Parathyroid adenoma (tissue), 2 donors: ENCODE measurements around the gene FAM3B.

Experiments used
- H2AFZ ChIP-seq: fragments of 300-600 bp; sonication (generic); one replicate; pipeline ENCODE4 v1.7.0; 2017; ENCODE audit warnings: antibody characterized with exemption, mild to moderate bottlenecking
- H3K27ac ChIP-seq: fragments of 300-600 bp; sonication (generic); one replicate; pipeline ENCODE4 v1.7.0; 2017
- H3K27me3 ChIP-seq: fragments of 300-600 bp; sonication (generic); one replicate; pipeline ENCODE4 v1.7.0; 2017; ENCODE audit warnings: low read length; ENCODE audit not compliant: control insufficient read depth, insufficient read depth
- H3K36me3 ChIP-seq: fragments of 300-600 bp; sonication (generic); one replicate; pipeline ENCODE4 v1.7.0; 2017; ENCODE audit warnings: low read length; ENCODE audit not compliant: control insufficient read depth, insufficient read depth
- H3K4me1 ChIP-seq: fragments of 300-600 bp; sonication (generic); one replicate; pipeline ENCODE4 v1.7.0; 2017; ENCODE audit warnings: control low read depth
- H3K4me2 ChIP-seq: fragments of 300-600 bp; sonication (generic); one replicate; pipeline ENCODE4 v1.7.0; 2017; ENCODE audit warnings: low read length
- H3K4me3 ChIP-seq: fragments of 300-600 bp; sonication (generic); one replicate; pipeline ENCODE4 v1.7.0; 2017; ENCODE audit warnings: low read depth, low read length
- H3K79me2 ChIP-seq: fragments of 300-600 bp; sonication (generic); one replicate; pipeline ENCODE4 v1.7.0; 2017; ENCODE audit warnings: control low read depth
- H3K9ac ChIP-seq: fragments of 300-600 bp; sonication (generic); one replicate; pipeline ENCODE4 v1.7.0; 2017; ENCODE audit warnings: mild to moderate bottlenecking
- H3K9me3 ChIP-seq: fragments of 300-600 bp; sonication (generic); one replicate; pipeline ENCODE4 v1.7.0; 2017; ENCODE audit warnings: low read length; ENCODE audit not compliant: control insufficient read depth
- CTCF ChIP-seq: fragments of 300-600 bp; sonication (generic); IDR thresholded peaks from one replicate; pipeline ENCODE4 v1.7.0; 2017; ENCODE audit warnings: antibody characterized with exemption, mild to moderate bottlenecking
- donor health status: primary hyperparathyroidism.

The FAM3B gene

GRCh38 chr21:41374867-41375533, 58.4 kb downstream of the FAM3B start:
- H3K9me3 ChIP-seq, result no peaks in the 10 kb centered on the region
- no peak overlapping the region for H3K27ac ChIP-seq
- H3K27me3 ChIP-seq, result no peaks in the 10 kb centered on the region
- no peak overlapping the region for H2AFZ ChIP-seq
- H3K4me3 ChIP-seq, result no peak overlapping the region
- H3K79me2 ChIP-seq, result no peaks in the 10 kb centered on the region
- H3K36me3 ChIP-seq, result no peaks in the 10 kb centered on the region
- H3K4me1 ChIP-seq, result no peaks in the 10 kb centered on the region
- H3K4me2 ChIP-seq, result no peak overlapping the region
- H3K9ac ChIP-seq, result no peak overlapping the region
- no peak for TF ChIP-seq CTCF

DNA sequence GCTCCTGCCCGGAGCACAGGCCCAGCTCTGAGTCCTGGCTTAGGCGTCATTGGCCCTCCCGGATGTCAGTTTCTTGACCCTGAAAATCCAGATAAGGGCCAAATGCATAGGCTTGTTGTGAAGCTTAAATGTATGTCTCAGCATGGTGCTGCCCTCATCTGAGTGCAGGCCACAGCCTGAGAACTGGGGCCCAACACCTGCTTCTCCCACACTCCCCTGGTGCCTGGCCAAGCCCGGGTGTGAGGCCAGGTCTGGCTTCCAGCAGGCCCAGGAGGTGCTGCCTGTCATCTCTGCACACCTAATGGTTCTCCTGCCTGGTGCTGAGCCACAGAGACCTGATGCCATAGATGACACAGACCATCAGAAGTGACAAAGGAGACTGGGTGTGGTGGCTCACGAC, 59.3 kb downstream of the FAM3B start:
- Histone ChIP-seq H3K4me1 (no peaks in the 10 kb centered on the region), H3K27ac (no peak overlapping the region), H3K79me2 (no peaks in the 10 kb centered on the region), H2AFZ (no peak overlapping the region), H3K9ac (no peak overlapping the region), H3K36me3 (no peaks in the 10 kb centered on the region), H3K9me3 (no peaks in the 10 kb centered on the region), H3K4me2 (no peak overlapping the region), H3K4me3 (no peak overlapping the region), H3K27me3 (no peaks in the 10 kb centered on the region)
- TF ChIP-seq CTCF, result no peak

GRCh38 chr21:41377715-41378114, 61.1 kb downstream of the FAM3B start:
- Histone ChIP-seq H2AFZ (no peak overlapping the region), H3K4me1 (no peaks in the 10 kb centered on the region), H3K9me3 (no peaks in the 10 kb centered on the region), H3K4me2 (no peak overlapping the region), H3K79me2 (no peaks in the 10 kb centered on the region), H3K4me3 (no peak overlapping the region), H3K27me3 (no peaks in the 10 kb centered on the region), H3K27ac (no peak overlapping the region), H3K9ac (no peak overlapping the region), H3K36me3 (no peaks in the 10 kb centered on the region)
- TF ChIP-seq CTCF, result no peak

DNA sequence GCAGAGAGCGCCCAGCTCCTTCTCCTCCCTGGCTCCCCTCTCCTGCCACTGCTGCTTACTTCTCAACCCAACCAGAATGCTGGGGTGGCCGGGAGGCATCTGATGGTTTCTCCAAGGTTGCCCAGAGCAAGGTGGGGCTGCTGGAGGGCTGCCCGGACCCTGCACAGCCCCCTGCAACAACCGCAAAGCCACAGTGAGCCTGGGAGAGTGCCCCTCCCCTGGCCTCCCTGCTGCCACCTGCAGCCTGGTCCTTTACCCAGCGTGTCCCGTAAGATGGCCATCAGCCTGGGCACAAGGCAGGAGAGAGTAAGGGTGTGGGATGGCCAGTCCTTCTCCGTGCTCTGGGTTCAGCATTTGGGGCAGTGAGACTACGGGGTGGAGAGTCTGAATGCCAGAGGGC, 62.2 kb downstream of the FAM3B start:
- Histone ChIP-seq H2AFZ (no peak overlapping the region), H3K27ac (no peak overlapping the region), H3K4me2 (no peak overlapping the region), H3K79me2 (no peaks in the 10 kb centered on the region), H3K9ac (no peak overlapping the region), H3K4me1 (no peaks in the 10 kb centered on the region), H3K4me3 (no peak overlapping the region), H3K27me3 (no peaks in the 10 kb centered on the region), H3K9me3 (no peaks in the 10 kb centered on the region), H3K36me3 (no peaks in the 10 kb centered on the region)
- TF ChIP-seq CTCF, result no peak

DNA sequence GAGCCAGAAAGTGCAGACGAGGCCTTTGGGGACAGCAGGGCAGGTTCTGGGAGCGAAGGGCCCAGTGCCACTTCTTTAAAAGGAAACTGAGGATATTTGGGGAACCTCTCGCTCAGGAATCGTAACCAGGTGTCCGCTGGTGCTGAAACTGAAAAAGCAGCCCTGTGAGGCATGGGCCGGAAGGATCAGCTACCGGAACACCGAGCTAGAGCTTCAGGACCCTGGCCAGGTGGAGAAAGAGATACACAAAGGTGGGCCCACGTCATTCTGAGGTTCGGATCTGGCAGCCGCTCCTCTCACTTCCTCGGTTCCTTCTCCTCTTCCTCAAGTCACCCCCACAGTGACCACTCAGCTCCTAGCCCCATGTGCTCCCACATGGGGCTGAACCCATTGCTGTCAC, 63.3 kb downstream of the FAM3B start:
- no peaks in the 10 kb centered on the region for H3K9me3 ChIP-seq
- no peak overlapping the region for H3K27ac ChIP-seq
- no peaks in the 10 kb centered on the region for H3K36me3 ChIP-seq
- H3K27me3 ChIP-seq, result no peaks in the 10 kb centered on the region
- H3K9ac ChIP-seq, result no peak overlapping the region
- no peak overlapping the region for H3K4me2 ChIP-seq
- no peak for TF ChIP-seq CTCF
- H2AFZ ChIP-seq, result no peak overlapping the region
- no peaks in the 10 kb centered on the region for H3K79me2 ChIP-seq
- no peak overlapping the region for H3K4me3 ChIP-seq
- H3K4me1 ChIP-seq, result no peaks in the 10 kb centered on the region
